Brain microvascular endothelial cell (primary cell): ENCODE data around the gene STK4.

Source experiments
- DNase-seq: peaks from one replicate; pipeline ENCODE4 v3.0.0-alpha.2; 2020
- H3K27ac ChIP-seq: fragments of 250-450 bp; sonication (Bioruptor Pico); 2 replicates; pipeline ENCODE4 v1.5.1; 2020; ENCODE audit warnings: mild to moderate bottlenecking, moderate library complexity
- H3K27me3 ChIP-seq: fragments of 250-450 bp; sonication (Bioruptor Pico); replicated peaks from 2 replicates; pipeline ENCODE4 v1.5.1; 2020; ENCODE audit warnings: mild to moderate bottlenecking
- H3K36me3 ChIP-seq: fragments of 250-450 bp; sonication (Bioruptor Pico); replicated peaks from 2 replicates; pipeline ENCODE4 v1.5.1; 2020; ENCODE audit warnings: mild to moderate bottlenecking
- H3K4me3 ChIP-seq: 2 replicates; pipeline ENCODE4 v1.5.1; 2011; ENCODE audit warnings: low read depth, mild to moderate bottlenecking, control low read depth, low read length, moderate library complexity
- in situ Hi-C: cut with HindIII; loops from 2 replicates; pipeline ENCODE4 v1.10.0; 2017; ENCODE audit warnings: low sequenced_read_pairs, low pct_ligation_motif_present
- TF ChIP-seq, protein P1 (sequence below): IDR thresholded peaks from 2 replicates; pipeline ENCODE4 v1.5.1; 2011; ENCODE audit warnings: low read depth, mild to moderate bottlenecking, moderate library complexity, low read length, control low read depth, inconsistent platforms; ENCODE audit errors: missing control alignments

STK4 gene

GRCh38 chr20:44966030-44966961, at the start of gene STK4:
Gene STK4 (plus strand): TSS chr20:44966512. CDS start chr20:44966569, 57 bp downstream.
- H3K27me3 ChIP-seq: no peaks in the 10 kb centered on the region
- DNase-seq: peak; percentile 76
- peak within 1 kb of the TSS; percentile 97 for H3K4me3 ChIP-seq
- H3K27ac ChIP-seq: peak within 1 kb of the TSS; percentile 42
- no peaks in the 10 kb centered on the region for H3K36me3 ChIP-seq
- TF ChIP-seq, protein P1, sequence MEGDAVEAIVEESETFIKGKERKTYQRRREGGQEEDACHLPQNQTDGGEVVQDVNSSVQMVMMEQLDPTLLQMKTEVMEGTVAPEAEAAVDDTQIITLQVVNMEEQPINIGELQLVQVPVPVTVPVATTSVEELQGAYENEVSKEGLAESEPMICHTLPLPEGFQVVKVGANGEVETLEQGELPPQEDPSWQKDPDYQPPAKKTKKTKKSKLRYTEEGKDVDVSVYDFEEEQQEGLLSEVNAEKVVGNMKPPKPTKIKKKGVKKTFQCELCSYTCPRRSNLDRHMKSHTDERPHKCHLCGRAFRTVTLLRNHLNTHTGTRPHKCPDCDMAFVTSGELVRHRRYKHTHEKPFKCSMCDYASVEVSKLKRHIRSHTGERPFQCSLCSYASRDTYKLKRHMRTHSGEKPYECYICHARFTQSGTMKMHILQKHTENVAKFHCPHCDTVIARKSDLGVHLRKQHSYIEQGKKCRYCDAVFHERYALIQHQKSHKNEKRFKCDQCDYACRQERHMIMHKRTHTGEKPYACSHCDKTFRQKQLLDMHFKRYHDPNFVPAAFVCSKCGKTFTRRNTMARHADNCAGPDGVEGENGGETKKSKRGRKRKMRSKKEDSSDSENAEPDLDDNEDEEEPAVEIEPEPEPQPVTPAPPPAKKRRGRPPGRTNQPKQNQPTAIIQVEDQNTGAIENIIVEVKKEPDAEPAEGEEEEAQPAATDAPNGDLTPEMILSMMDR: peak; percentile 57
- in situ Hi-C loops: no loop called here

DNA sequence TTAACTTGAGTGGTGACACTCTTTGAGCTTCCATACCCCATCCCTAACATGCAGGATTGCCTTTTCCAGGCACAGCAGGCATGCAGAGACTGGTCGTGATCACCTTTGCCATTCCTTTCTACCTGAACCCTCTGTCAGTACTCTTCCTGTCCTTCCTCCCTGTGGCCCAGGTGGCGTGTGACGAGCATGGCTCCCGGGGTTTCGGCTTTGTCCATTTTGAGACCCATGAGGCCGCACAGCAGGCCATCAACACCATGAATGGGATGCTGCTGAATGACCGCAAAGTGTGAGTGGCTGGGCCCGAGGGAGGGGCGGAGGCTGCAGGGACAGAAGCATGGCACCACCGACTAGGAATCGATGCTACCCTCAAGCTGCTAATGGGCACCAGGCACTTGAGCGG, 49.7 kb upstream of the STK4 start:
- no peak overlapping the region for H3K4me3 ChIP-seq
- TF ChIP-seq, protein P1: no peak
- no peaks in the 10 kb centered on the region for H3K27me3 ChIP-seq
- in situ Hi-C loops: no loop called here
- no peak for DNase-seq
- H3K27ac ChIP-seq: no peak overlapping the region
- peaks cover 10% of the 10 kb centered on the region for H3K36me3 ChIP-seq

- H3K36me3 ChIP-seq: peaks cover 14% of the 10 kb centered on the region
- no peak for DNase-seq
- H3K4me3 ChIP-seq: no peak overlapping the region
- in situ Hi-C loops: no loop called here
- H3K27ac ChIP-seq: no peak overlapping the region
- no peaks in the 10 kb centered on the region for H3K27me3 ChIP-seq
- TF ChIP-seq, protein P1: no peak
Observed at GRCh38 chr20:44917399-44917798, 48.9 kb upstream of the STK4 start.

DNA sequence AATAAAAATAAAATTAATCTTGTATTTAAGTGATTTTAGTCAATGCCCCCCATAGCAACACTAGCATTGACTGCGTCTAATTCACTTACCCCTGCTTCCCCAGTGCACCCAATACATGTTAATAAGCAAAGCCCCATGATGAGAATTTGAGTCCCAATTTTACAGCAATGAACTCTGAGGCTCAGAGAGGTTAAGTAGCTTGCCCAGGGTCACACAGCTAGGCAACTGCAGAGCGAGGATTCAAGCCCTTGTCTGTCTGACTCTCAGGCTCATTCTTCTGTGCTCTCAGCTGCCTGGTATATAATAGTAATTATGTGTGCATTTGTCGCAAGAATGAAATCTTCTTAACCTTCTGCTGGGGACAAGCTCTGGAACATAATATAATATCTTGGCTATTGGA, 48.0 kb upstream of the STK4 start:
- TF ChIP-seq, protein P1: no peak
- Histone ChIP-seq H3K27ac (no peak overlapping the region), H3K4me3 (no peak overlapping the region), H3K27me3 (no peaks in the 10 kb centered on the region), H3K36me3 (peaks cover 16% of the 10 kb centered on the region)
- in situ Hi-C loops: no loop called here
- no peak for DNase-seq

DNA sequence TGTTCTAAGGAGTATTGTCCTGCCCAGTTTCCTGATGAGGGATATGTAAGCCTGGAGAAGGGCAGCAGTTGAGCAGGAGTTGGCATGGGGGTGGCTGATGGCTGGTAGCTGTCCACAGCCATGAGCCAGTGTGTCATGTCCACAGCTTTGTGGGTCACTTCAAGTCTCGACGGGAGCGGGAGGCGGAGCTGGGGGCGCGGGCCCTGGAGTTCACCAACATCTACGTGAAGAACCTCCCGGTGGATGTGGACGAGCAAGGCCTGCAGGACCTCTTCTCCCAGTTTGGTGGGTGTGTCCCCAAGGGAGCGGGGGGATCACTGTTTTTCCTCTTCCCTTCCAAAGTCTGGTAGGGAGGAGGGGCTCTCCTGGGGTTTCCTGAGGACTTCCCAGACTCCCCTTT, 47.6 kb upstream of the STK4 start:
- no peak for DNase-seq
- TF ChIP-seq, protein P1: no peak
- no peaks in the 10 kb centered on the region for H3K27me3 ChIP-seq

DNA sequence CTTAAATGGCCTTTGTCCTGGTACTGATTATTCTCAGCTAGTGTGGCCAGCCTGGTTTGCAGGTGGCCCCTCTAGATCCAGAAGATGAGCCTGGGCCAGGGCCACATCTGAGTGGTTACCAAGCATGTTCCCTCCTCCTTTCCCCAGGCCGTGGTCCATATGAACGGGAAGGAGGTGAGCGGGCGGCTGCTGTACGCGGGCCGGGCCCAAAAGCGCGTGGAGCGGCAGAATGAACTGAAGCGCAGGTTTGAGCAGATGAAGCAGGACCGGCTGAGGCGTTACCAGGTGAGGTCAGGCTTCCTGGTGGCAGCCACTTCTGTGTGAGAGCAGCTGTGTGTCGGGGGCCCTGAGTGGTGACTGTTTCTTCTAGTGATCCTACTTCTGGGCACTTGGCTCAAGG, 44.9 kb upstream of the STK4 start:
- no peak overlapping the region for H3K27ac ChIP-seq
- H3K36me3 ChIP-seq: peaks cover 24% of the 10 kb centered on the region
- no peaks in the 10 kb centered on the region for H3K27me3 ChIP-seq
- no peak for DNase-seq
- no peak overlapping the region for H3K4me3 ChIP-seq
- TF ChIP-seq, protein P1: no peak
- in situ Hi-C loops: no loop called here

More for the DNA sequence above, 47.6 kb upstream of the STK4 start:
- H3K4me3 ChIP-seq: no peak overlapping the region
- in situ Hi-C loops: no loop called here
- H3K27ac ChIP-seq: no peak overlapping the region
- peaks cover 20% of the 10 kb centered on the region for H3K36me3 ChIP-seq
